HepG2 (cell line): ENCODE results near the gene ZBTB43.

ENCODE experiments used
- ARNT2 ChIP-seq: sonication (generic); formaldehyde crosslinking; IDR thresholded peaks from 2 replicates; pipeline ENCODE4 v1.8.0; 2022; ENCODE audit warnings: mild to moderate bottlenecking, low read depth, missing genetic modification reagents, moderate library complexity
- DPF2 ChIP-seq: sonication (generic); formaldehyde crosslinking; IDR thresholded peaks from 2 replicates; pipeline ENCODE4 v1.4.0; 2020; ENCODE audit warnings: mild to moderate bottlenecking, low read depth, missing genetic modification reagents, borderline replicate concordance
- EZH2 ChIP-seq: conservative IDR thresholded peaks from 2 replicates; pipeline ENCODE4 v1.6.1; 2012; ENCODE audit warnings: mild to moderate bottlenecking, low read depth, low read length, moderate library complexity
- HMG20B ChIP-seq: conservative IDR thresholded peaks from 2 replicates; pipeline ENCODE4 v1.6.1; 2016; ENCODE audit warnings: missing genetic modification reagents, missing compliant biosample characterization
- TAF15 ChIP-seq: fragments of 200-400 bp; formaldehyde crosslinking; IDR thresholded peaks from one replicate; pipeline ENCODE4 v1.6.1; 2018; ENCODE audit warnings: mild to moderate bottlenecking, low read depth, low read length; ENCODE audit not compliant: poor library complexity, severe bottlenecking
- ZNF3 ChIP-seq: IDR thresholded peaks from 2 replicates; pipeline ENCODE4 v1.7.0; 2017; ENCODE audit warnings: inconsistent platforms
- TF ChIP-seq, protein P1 (sequence below): sonication (generic); formaldehyde crosslinking; IDR thresholded peaks from 2 replicates; pipeline ENCODE4 v1.5.0; 2020; ENCODE audit warnings: mild to moderate bottlenecking, missing genetic modification reagents, moderate library complexity
- TF ChIP-seq, protein P2 (sequence below): sonication (generic); formaldehyde crosslinking; IDR thresholded peaks from 2 replicates; pipeline ENCODE4 v1.4.0; 2020; ENCODE audit warnings: mild to moderate bottlenecking, missing genetic modification reagents
- TF ChIP-seq, protein P3 (sequence below): sonication (generic); formaldehyde crosslinking; IDR thresholded peaks from 2 replicates; pipeline ENCODE4 v1.4.0; 2020; ENCODE audit warnings: missing genetic modification reagents, mild to moderate bottlenecking, borderline replicate concordance

DNA sequence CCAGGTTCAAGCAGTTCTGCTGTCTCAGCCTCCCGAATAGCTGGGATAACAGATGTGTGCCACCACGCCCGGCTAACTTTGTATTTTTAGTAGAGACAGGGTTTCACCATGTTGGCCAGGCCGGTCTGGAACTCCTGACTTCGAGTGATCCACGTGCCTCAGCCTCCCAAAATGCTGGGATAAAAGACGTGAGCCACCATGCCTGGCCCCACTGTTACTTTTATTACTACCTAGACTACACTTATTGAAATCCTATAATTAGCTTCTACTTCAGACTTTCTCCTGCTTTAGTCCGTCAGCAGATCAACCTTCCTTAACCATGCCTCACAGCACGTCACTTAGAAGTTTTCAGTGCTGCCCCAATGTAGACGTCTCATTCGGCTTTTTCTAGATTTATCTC is 8.2 kb downstream of the ZBTB43 start:
- TF ChIP-seq EZH2 (no peak), HMG20B (CRISPR knock-in tag) (no peak), ZNF3 (CRISPR knock-in tag) (no peak), DPF2 (no peak), TAF15 (no peak), ARNT2 (CRISPR knock-in tag) (no peak)
- TF ChIP-seq, protein P1, sequence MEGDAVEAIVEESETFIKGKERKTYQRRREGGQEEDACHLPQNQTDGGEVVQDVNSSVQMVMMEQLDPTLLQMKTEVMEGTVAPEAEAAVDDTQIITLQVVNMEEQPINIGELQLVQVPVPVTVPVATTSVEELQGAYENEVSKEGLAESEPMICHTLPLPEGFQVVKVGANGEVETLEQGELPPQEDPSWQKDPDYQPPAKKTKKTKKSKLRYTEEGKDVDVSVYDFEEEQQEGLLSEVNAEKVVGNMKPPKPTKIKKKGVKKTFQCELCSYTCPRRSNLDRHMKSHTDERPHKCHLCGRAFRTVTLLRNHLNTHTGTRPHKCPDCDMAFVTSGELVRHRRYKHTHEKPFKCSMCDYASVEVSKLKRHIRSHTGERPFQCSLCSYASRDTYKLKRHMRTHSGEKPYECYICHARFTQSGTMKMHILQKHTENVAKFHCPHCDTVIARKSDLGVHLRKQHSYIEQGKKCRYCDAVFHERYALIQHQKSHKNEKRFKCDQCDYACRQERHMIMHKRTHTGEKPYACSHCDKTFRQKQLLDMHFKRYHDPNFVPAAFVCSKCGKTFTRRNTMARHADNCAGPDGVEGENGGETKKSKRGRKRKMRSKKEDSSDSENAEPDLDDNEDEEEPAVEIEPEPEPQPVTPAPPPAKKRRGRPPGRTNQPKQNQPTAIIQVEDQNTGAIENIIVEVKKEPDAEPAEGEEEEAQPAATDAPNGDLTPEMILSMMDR (CRISPR knock-in tag): no peak
- TF ChIP-seq, protein P2, sequence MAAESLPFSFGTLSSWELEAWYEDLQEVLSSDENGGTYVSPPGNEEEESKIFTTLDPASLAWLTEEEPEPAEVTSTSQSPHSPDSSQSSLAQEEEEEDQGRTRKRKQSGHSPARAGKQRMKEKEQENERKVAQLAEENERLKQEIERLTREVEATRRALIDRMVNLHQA (CRISPR knock-in tag): no peak
- TF ChIP-seq, protein P3, sequence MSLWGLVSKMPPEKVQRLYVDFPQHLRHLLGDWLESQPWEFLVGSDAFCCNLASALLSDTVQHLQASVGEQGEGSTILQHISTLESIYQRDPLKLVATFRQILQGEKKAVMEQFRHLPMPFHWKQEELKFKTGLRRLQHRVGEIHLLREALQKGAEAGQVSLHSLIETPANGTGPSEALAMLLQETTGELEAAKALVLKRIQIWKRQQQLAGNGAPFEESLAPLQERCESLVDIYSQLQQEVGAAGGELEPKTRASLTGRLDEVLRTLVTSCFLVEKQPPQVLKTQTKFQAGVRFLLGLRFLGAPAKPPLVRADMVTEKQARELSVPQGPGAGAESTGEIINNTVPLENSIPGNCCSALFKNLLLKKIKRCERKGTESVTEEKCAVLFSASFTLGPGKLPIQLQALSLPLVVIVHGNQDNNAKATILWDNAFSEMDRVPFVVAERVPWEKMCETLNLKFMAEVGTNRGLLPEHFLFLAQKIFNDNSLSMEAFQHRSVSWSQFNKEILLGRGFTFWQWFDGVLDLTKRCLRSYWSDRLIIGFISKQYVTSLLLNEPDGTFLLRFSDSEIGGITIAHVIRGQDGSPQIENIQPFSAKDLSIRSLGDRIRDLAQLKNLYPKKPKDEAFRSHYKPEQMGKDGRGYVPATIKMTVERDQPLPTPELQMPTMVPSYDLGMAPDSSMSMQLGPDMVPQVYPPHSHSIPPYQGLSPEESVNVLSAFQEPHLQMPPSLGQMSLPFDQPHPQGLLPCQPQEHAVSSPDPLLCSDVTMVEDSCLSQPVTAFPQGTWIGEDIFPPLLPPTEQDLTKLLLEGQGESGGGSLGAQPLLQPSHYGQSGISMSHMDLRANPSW (CRISPR knock-in tag): no peak
